ENCODE measurements around the gene TRIM15. TPM values are rescaled to one million over a fixed set of nuclear protein-coding genes. Genes with fewer than 3 reads are reported as not detected.
"Not testable (repeated sequence)": the region's sequence is repeated elsewhere in the genome, so short reads cannot be mapped to it uniquely, and the experiment has no call there.

TRIM15 gene
- total RNA-seq (not detected), polyA plus RNA-seq (not detected)
- long read RNA-seq, donor 1 = 0 reads
- long read RNA-seq, donor 2 = 0 reads
- long read RNA-seq, donor 3, partial matches to known transcripts = 5 of 5 reads
- long read RNA-seq, donor 3, other reads (novel, unspliced or antisense) = 0 of 5 reads
- long read RNA-seq, donor 4 = 0 reads
- long read RNA-seq, donor 5 = 0 reads
- long read RNA-seq, donor 6 = 0 reads
- long read RNA-seq, donor 7 = 0 reads
- long read RNA-seq, donor 8 = 0 reads
- long read RNA-seq, donor 9 = 0 reads
- long read RNA-seq, donor 10 = 0 reads

DNA sequence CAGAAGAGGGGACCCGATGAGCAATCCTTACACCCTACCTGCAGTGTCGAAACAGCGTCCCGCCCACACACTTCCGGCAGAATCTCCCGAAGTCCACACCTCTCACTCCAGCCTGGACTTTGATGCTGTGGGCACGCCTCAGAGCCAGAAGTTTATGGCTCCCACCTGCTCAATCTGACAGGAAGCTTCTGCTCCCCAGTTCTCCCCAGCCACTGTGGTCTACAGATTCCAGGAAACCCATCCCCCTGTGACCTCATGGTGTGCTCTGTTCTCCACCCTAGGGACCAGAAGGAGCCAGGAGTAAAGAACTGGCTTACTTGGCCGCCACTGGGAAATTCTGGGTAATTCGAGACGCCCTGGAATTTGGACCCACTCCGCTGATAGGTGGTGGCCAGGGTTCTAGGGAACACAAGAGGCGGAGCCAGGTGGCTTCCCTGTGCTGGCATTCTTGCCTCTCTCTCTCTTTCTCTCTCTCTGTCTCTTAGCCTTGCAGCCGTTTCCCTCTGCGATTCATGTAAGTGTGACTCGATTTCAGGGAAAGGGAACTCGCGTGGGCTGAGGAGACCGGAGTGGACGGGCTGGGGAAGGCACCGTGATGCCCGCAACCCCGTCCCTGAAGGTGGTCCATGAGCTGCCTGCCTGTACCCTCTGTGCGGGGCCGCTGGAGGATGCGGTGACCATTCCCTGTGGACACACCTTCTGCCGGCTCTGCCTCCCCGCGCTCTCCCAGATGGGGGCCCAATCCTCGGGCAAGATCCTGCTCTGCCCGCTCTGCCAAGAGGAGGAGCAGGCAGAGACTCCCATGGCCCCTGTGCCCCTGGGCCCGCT, at the start of gene TRIM15:
TSS of gene TRIM15 (plus strand) at position 457 of the 828 bp plus-strand sequence. CDS start at position 596, 139 bp downstream.
- no peak for DNase-seq
- TF ChIP-seq, protein P1, sequence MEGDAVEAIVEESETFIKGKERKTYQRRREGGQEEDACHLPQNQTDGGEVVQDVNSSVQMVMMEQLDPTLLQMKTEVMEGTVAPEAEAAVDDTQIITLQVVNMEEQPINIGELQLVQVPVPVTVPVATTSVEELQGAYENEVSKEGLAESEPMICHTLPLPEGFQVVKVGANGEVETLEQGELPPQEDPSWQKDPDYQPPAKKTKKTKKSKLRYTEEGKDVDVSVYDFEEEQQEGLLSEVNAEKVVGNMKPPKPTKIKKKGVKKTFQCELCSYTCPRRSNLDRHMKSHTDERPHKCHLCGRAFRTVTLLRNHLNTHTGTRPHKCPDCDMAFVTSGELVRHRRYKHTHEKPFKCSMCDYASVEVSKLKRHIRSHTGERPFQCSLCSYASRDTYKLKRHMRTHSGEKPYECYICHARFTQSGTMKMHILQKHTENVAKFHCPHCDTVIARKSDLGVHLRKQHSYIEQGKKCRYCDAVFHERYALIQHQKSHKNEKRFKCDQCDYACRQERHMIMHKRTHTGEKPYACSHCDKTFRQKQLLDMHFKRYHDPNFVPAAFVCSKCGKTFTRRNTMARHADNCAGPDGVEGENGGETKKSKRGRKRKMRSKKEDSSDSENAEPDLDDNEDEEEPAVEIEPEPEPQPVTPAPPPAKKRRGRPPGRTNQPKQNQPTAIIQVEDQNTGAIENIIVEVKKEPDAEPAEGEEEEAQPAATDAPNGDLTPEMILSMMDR (IDR thresholded peaks at IDR 0.05) = no peak
- no peak for TF ChIP-seq POLR2A (IDR thresholded peaks at IDR 0.05)
- Histone ChIP-seq H3K4me1 (replicated peaks in 1 of 2) (no peaks in the 10 kb centered on the region), H3K9me3 (replicated peaks in 1 of 3) (no peaks in the 10 kb centered on the region), H3K27me3 (peaks cover 8% of the 10 kb centered on the region), H3K4me3 (no peak within 1 kb of the TSS), H3K27ac (no peak within 1 kb of the TSS), H3K36me3 (replicated peaks in 1 of 2) (no peaks in the 10 kb centered on the region)
- WGBS, 4 donors = 71 to 86% (median 80%) methylated on average over 26 to 31 of the region's 31 CpGs
- intact Hi-C loops (cut with DNase I) = no loop called here

DNA sequence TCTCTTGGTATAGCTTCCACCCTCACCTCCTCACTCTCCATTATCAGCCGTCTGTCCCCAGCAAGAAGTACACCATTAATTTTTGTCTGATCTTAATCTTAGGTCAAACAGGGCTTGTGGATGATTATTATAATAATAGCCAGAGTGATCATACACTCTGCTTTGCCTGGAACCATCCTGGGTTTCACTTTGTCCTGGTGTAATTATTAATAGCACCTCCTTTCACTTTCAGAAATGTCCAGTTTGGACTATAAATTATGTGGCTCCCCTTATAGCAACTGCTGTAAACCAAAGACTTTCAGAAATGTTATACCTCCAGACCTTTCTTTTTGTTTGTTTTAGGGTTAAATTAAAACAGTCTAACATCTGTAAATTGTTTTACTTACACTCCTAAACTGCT, 49.5 kb upstream of the TRIM15 start:
- Histone ChIP-seq H3K36me3 (replicated peaks in 1 of 2) (no peaks in the 10 kb centered on the region), H3K9me3 (replicated peaks in 1 of 3) (no peaks in the 10 kb centered on the region), H3K4me3 (no peak overlapping the region), H3K27me3 (peaks cover 44% of the 10 kb centered on the region), H3K4me1 (replicated peaks in 1 of 2) (no peaks in the 10 kb centered on the region), H3K27ac (no peak overlapping the region)
- WGBS, 4 donors = 29 to 53% (median 48%) methylated on average over 1 of the region's 1 CpG
- DNase-seq = no peak
- intact Hi-C loops (cut with DNase I) = no loop called here
- no peak for TF ChIP-seq POLR2A (IDR thresholded peaks at IDR 0.05)
- TF ChIP-seq, protein P1 (IDR thresholded peaks at IDR 0.05) = no peak

DNA sequence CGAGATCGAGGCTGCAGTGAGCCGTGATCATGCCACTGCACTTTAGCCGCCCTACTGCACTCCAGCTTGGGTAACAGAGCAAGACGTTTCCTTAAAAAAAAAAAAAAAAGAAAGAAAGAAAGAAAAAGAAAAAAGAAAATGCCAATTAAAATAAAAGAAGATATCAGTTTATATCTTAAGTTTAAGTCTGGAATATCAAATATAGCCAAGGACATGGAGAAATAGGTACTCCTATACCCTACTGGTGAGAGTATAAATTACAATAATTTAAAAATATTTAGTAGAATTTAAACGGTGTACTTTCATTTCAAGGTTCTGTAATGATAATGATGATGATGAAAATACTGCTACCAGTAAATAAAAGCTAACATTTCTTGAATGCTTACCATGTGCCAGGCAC, 46.6 kb upstream of the TRIM15 start:
- no peak overlapping the region for H3K4me3 ChIP-seq
- 59 to 74% (median 70%) methylated on average over 6 of the region's 6 CpGs for WGBS, 4 donors
- H3K4me1 ChIP-seq (replicated peaks in 1 of 2) = no peaks in the 10 kb centered on the region
- peaks cover 28% of the 10 kb centered on the region for H3K27me3 ChIP-seq
- H3K9me3 ChIP-seq (replicated peaks in 1 of 3) = no peaks in the 10 kb centered on the region
- no peaks in the 10 kb centered on the region for H3K36me3 ChIP-seq (replicated peaks in 1 of 2)
- intact Hi-C loops (cut with DNase I) = no loop called here
- TF ChIP-seq POLR2A (IDR thresholded peaks at IDR 0.05) = no peak
- TF ChIP-seq, protein P1 (IDR thresholded peaks at IDR 0.05) = peak in 1 of 6 experiments; percentile 12
- H3K27ac ChIP-seq = no peak overlapping the region
- no peak for DNase-seq

DNA sequence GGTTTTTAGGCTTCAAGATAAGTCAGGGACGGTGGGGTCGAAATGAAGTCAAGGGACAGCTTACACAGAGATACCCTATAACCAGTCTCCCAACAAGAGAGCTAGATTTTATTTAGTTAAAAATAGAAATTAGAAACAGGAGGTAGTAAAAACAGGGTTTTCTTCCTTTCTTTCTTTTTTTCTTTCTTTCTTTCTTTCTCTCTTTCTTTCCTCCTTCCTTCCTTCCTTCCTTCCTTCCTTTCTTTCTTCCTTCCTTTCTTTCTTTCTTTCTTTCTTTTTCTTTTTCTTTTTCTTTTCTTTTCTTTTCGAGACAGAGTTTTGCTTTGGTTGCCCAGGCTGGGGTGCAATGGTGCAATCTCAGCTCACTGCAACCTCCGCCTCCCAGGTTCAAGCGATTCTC, 44.7 kb upstream of the TRIM15 start:
- DNase-seq; intact Hi-C loops (cut with DNase I); H3K9me3 ChIP-seq (replicated peaks in 1 of 3); H3K27ac ChIP-seq; H3K4me3 ChIP-seq; H3K4me1 ChIP-seq (replicated peaks in 1 of 2); H3K36me3 ChIP-seq (replicated peaks in 1 of 2): not testable (repeated sequence)
- peaks cover 18% of the 10 kb centered on the region for H3K27me3 ChIP-seq
- 90 to 94% (median 90%) methylated on average over 5 of the region's 5 CpGs for WGBS, 4 donors

Measured in adrenal gland (tissue), 19 donors.